CD4-positive, alpha-beta T cell (primary cell): ENCODE data around the gene HELZ2. TPM values are rescaled to one million over a fixed set of nuclear protein-coding genes. Genes with fewer than 3 reads are reported as not detected.
A peak's percentile ranks its signal among the peaks of the same experiment; 100 is the strongest.

Experiments
- ATAC-seq: fragments of 200-7000 bp; cut with Tn5 transposase; one replicate; pipeline ENCODE4 v1.10.0; 2022; ENCODE audit warnings: mild to moderate bottlenecking; ENCODE audit not compliant: poor library complexity
- CTCF ChIA-PET: fragments of 350-600 bp; sonication (Branson Sonifier 250); formaldehyde crosslinking; loops from one replicate; lab custom pipeline; 2021; ENCODE audit warnings: antibody characterized with exemption, inconsistent platforms; lab: Charles Lee
- POLR2A ChIA-PET: fragments of 350-600 bp; sonication (Branson Sonifier 250); formaldehyde crosslinking; loops from one replicate; lab custom pipeline; 2021; ENCODE audit warnings: antibody characterized with exemption, inconsistent platforms; lab: Charles Lee
- DNase-seq, 14 experiments: peaks; one replicate each; pipeline ENCODE4 v3.0.0-alpha.2; 2013 to 2020; ENCODE audit warnings: mixed read lengths in 2 of 14
- H3K27ac ChIP-seq, 2 donors: one replicate each; pipeline versions ENCODE4 v1.5.1 to v1.7.0; 2013; ENCODE audit warnings: low read length in 2 of 2, low read depth in 1 of 2, mild to moderate bottlenecking in 1 of 2
- H3K27me3 ChIP-seq, 2 experiments: 1 replicate in 1 of 2; 2 replicates in 1 of 2; pipeline versions ENCODE4 v1.6.1 to v1.7.0; 2013; ENCODE audit warnings: low read length in 2 of 2, control low read depth in 1 of 2, mild to moderate bottlenecking in 1 of 2, moderate library complexity in 1 of 2; ENCODE audit not compliant: insufficient read depth in 2 of 2, control insufficient read depth in 1 of 2
- H3K36me3 ChIP-seq: one replicate; pipeline ENCODE4 v1.6.1; 2013; ENCODE audit warnings: low read length, control low read depth; ENCODE audit not compliant: insufficient read depth
- H3K4me1 ChIP-seq: one replicate; pipeline ENCODE4 v1.6.1; 2013; ENCODE audit warnings: low read length, control low read depth; ENCODE audit not compliant: insufficient read depth
- H3K4me3 ChIP-seq: one replicate; pipeline ENCODE4 v1.5.1; 2013; ENCODE audit warnings: mild to moderate bottlenecking, low read length, moderate library complexity
- H3K9me3 ChIP-seq, 2 experiments: 1 replicate in 1 of 2; 2 replicates in 1 of 2; pipeline versions ENCODE4 v1.6.1 to v1.7.0; 2013; ENCODE audit warnings: low read length in 2 of 2, mild to moderate bottlenecking in 2 of 2, control low read depth in 1 of 2, moderate library complexity in 1 of 2; ENCODE audit not compliant: control insufficient read depth in 1 of 2, insufficient read depth in 1 of 2
- H3K27ac Mint-ChIP-seq: one replicate; pipeline ENCODE4 v1.8.0; 2020; ENCODE audit warnings: mixed read lengths
- H3K27me3 Mint-ChIP-seq: one replicate; pipeline ENCODE4 v1.8.0; 2021; ENCODE audit warnings: mixed read lengths
- H3K36me3 Mint-ChIP-seq: one replicate; pipeline ENCODE4 v1.8.0; 2021; ENCODE audit warnings: low read depth, mixed read lengths
- H3K4me1 Mint-ChIP-seq: one replicate; pipeline ENCODE4 v1.8.0; 2021; ENCODE audit warnings: low read depth, mixed read lengths
- H3K4me3 Mint-ChIP-seq: one replicate; pipeline ENCODE4 v1.8.0; 2020; ENCODE audit warnings: mild to moderate bottlenecking, mixed read lengths
- H3K9me3 Mint-ChIP-seq: one replicate; pipeline ENCODE4 v1.8.0; 2020; ENCODE audit warnings: mixed read lengths
- intact Hi-C, 2 experiments: fragments of 100-400 bp; cut with DNase I in 1 of 2; cut with micrococcal nuclease in 1 of 2; formaldehyde crosslinking; loops; one replicate each; pipeline versions ENCODE4 v1.15.1 to v1.9.0; 2023 to 2025; cut with DNase I, micrococcal nuclease
- total RNA-seq, 174 experiments: library from RNA in 2 of 174; stranded (reverse) in 2 of 174; gene quantifications; one replicate each; pipeline ENCODE4 v1.2.3 and lab custom pipeline; 2021 to 2026
- TF ChIP-seq, protein P1 (sequence below): fragments of 200-600 bp; IDR thresholded peaks from one replicate; pipeline ENCODE4 v1.8.0; 2022; ENCODE audit warnings: antibody characterized with exemption, mild to moderate bottlenecking

HELZ2 gene
- total RNA-seq, 2 experiments from 2014 or later, result 57.7 to 59.6 TPM

GRCh38 chr20:63578224-63579016 lies 4.4 kb upstream of the HELZ2 start:
- peak in 1 of 14 experiments; percentile 22 for DNase-seq
- no peaks in the 10 kb centered on the region for H3K36me3 Mint-ChIP-seq
- no peak overlapping the region for H3K27ac Mint-ChIP-seq
- POLR2A ChIA-PET, result interaction anchor here (0.8 to 1.5 kb wide), 2 partner anchors 10 to 41 kb away, joined by 4 read pairs; partner anchors contain the start of gene PTK6
- Histone ChIP-seq H3K4me3 (no peak overlapping the region), H3K9me3 (no peaks in the 10 kb centered on the region), H3K4me1 (peaks cover 21% of the 10 kb centered on the region), H3K27ac (no peak overlapping the region), H3K27me3 (no peaks in the 10 kb centered on the region), H3K36me3 (no peaks in the 10 kb centered on the region)
- ATAC-seq, result no peak
- CTCF ChIA-PET, result no interaction called here
- H3K27me3 Mint-ChIP-seq, result no peaks in the 10 kb centered on the region
- no peak overlapping the region for H3K4me3 Mint-ChIP-seq
- TF ChIP-seq, protein P1, sequence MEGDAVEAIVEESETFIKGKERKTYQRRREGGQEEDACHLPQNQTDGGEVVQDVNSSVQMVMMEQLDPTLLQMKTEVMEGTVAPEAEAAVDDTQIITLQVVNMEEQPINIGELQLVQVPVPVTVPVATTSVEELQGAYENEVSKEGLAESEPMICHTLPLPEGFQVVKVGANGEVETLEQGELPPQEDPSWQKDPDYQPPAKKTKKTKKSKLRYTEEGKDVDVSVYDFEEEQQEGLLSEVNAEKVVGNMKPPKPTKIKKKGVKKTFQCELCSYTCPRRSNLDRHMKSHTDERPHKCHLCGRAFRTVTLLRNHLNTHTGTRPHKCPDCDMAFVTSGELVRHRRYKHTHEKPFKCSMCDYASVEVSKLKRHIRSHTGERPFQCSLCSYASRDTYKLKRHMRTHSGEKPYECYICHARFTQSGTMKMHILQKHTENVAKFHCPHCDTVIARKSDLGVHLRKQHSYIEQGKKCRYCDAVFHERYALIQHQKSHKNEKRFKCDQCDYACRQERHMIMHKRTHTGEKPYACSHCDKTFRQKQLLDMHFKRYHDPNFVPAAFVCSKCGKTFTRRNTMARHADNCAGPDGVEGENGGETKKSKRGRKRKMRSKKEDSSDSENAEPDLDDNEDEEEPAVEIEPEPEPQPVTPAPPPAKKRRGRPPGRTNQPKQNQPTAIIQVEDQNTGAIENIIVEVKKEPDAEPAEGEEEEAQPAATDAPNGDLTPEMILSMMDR, result no peak
- intact Hi-C loops, result loop anchor here in 1 of 2 experiments (2.0 kb wide), 1 partner anchor 40 kb away; no protein-coding TSS in a partner anchor
- H3K9me3 Mint-ChIP-seq, result no peaks in the 10 kb centered on the region
- peaks cover 15% of the 10 kb centered on the region for H3K4me1 Mint-ChIP-seq

DNA sequence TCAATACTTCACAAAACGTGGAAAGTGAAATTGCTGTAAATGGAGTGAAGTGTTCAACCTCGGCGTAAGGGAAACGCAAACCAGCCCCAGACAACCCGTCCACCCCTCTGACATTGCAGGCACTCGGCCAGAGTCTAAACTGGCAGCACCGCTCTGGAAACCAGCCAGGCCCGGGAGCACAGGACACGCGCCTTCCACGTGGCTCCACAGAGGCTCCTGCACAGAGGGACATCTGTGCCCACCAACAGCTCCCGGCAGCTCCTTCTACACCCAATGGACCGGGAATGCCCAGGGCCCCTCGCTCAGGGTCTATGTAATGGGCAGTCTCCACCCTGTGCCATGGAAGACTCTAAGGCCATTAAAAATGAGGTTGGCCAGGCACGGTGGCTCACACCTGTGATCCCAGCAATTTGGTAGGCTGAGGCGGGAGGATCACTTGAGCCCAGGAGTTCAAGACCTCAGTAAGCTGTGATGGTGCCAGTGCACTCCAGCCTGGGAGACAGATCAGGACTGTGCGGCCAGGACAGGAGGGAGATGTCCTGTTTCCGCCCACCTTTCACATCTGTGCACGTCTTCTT lies 3.4 kb upstream of the HELZ2 start:
- ATAC-seq (no peak), DNase-seq (no peak)
- TF ChIP-seq, protein P1, result no peak
- Mint-ChIP-seq H3K4me1 (peaks cover 15% of the 10 kb centered on the region), H3K9me3 (no peaks in the 10 kb centered on the region), H3K4me3 (no peak overlapping the region), H3K27ac (no peak overlapping the region), H3K36me3 (no peaks in the 10 kb centered on the region), H3K27me3 (no peaks in the 10 kb centered on the region)
- no peak overlapping the region for H3K27ac ChIP-seq
- peaks cover 31% of the 10 kb centered on the region for H3K4me1 ChIP-seq
- POLR2A ChIA-PET, result interaction anchor here (0.8 to 1.5 kb wide), 2 partner anchors 9 to 40 kb away, joined by 4 read pairs; partner anchors contain the start of gene PTK6
- H3K36me3 ChIP-seq, result peaks cover 3% of the 10 kb centered on the region
- H3K4me3 ChIP-seq, result no peak overlapping the region
- intact Hi-C loops, result no loop called here
- H3K27me3 ChIP-seq, result no peaks in the 10 kb centered on the region
- CTCF ChIA-PET, result no interaction called here
- peaks cover 0 to 4% of the 10 kb centered on the region in 2 experiments for H3K9me3 ChIP-seq

GRCh38 chr20:63576311-63576710 lies 2.3 kb upstream of the HELZ2 start:
- TF ChIP-seq, protein P1, result no peak
- Histone ChIP-seq H3K9me3 (peaks cover 0 to 4% of the 10 kb centered on the region in 2 experiments), H3K27me3 (no peaks in the 10 kb centered on the region), H3K4me3 (no peak overlapping the region), H3K36me3 (peaks cover 4% of the 10 kb centered on the region), H3K27ac (no peak overlapping the region), H3K4me1 (peaks cover 36% of the 10 kb centered on the region)
- H3K36me3 Mint-ChIP-seq, result no peaks in the 10 kb centered on the region
- no peaks in the 10 kb centered on the region for H3K27me3 Mint-ChIP-seq
- H3K27ac Mint-ChIP-seq, result no peak overlapping the region
- POLR2A ChIA-PET, result no interaction called here
- no peaks in the 10 kb centered on the region for H3K9me3 Mint-ChIP-seq
- intact Hi-C loops, result no loop called here
- H3K4me1 Mint-ChIP-seq, result peaks cover 15% of the 10 kb centered on the region
- DNase-seq (no peak), ATAC-seq (no peak)
- CTCF ChIA-PET, result no interaction called here
- H3K4me3 Mint-ChIP-seq, result peak overlapping the region; percentile 74
